IMR-90 (cell line): Measurements from ENCODE around the gene NR1I3.
"Not testable (repeated sequence)": the region's sequence is repeated elsewhere in the genome, so short reads cannot be mapped to it uniquely, and the experiment has no call there.

Experiments
- CEBPB ChIP-seq: IDR thresholded peaks from 2 replicates; pipeline ENCODE4 v1.6.1; 2012; ENCODE audit warnings: low read depth, low read length, improper control_type of control experiment
- CTCF ChIP-seq: conservative IDR thresholded peaks from 2 replicates; pipeline ENCODE4 v1.5.1; 2012; ENCODE audit warnings: mild to moderate bottlenecking, low read depth, low read length, improper control_type of control experiment
- MXI1 ChIP-seq: IDR thresholded peaks from 2 replicates; pipeline ENCODE4 v1.6.1; 2012; ENCODE audit warnings: low read depth, mild to moderate bottlenecking, low read length, moderate library complexity, borderline replicate concordance
- RAD21 ChIP-seq: IDR thresholded peaks from 2 replicates; pipeline ENCODE4 v1.6.1; 2012; ENCODE audit warnings: low read length, improper control_type of control experiment

- TF ChIP-seq CTCF, MXI1, CEBPB, RAD21: not testable (repeated sequence)
Measured at GRCh38 chr1:161250100-161250499, 12.1 kb upstream of the NR1I3 start.
